BE2C (cell line): ENCODE results near the gene NDUFB6.

ENCODE experiments used
- DNase-seq: peaks from one replicate; pipeline ENCODE4 v3.0.0-alpha.2; 2020
- H3K27me3 ChIP-seq: fragments of 250-450 bp; sonication (Bioruptor Pico); 2 replicates; pipeline ENCODE4 v1.5.1; 2020; ENCODE audit warnings: mild to moderate bottlenecking
- H3K36me3 ChIP-seq: fragments of 250-450 bp; sonication (Bioruptor Pico); 2 replicates; pipeline ENCODE4 v1.5.1; 2020; ENCODE audit warnings: mild to moderate bottlenecking
- H3K4me1 ChIP-seq: fragments of 250-450 bp; sonication (Bioruptor Pico); 2 replicates; pipeline ENCODE4 v1.5.1; 2020
- H3K4me3 ChIP-seq: 2 replicates; pipeline ENCODE4 v1.5.1; 2011; ENCODE audit warnings: low read depth, low read length
- H3K9me3 ChIP-seq: fragments of 250-450 bp; sonication (Bioruptor Pico); 2 replicates; pipeline ENCODE4 v1.5.1; 2020
- CTCF ChIP-seq: IDR thresholded peaks from 2 replicates; pipeline ENCODE4 v1.5.1; 2012; ENCODE audit warnings: mild to moderate bottlenecking, low read depth, low read length

NDUFB6 gene

GRCh38 chr9:32558408-32558934 lies 14.5 kb downstream of the NDUFB6 start:
- H3K36me3 ChIP-seq = no peaks in the 10 kb centered on the region
- no peak for DNase-seq
- no peak overlapping the region for H3K4me3 ChIP-seq
- no peak for TF ChIP-seq CTCF
- H3K27me3 ChIP-seq = no peaks in the 10 kb centered on the region
- 0 out of 2 replicates have a peak, but pooled peaks cover 4% of the 10 kb centered on the region for H3K4me1 ChIP-seq
- no peaks in the 10 kb centered on the region for H3K9me3 ChIP-seq

GRCh38 chr9:32554591-32554990 lies 18.4 kb downstream of the NDUFB6 start:
- no peaks in the 10 kb centered on the region for H3K27me3 ChIP-seq
- H3K4me3 ChIP-seq = no peak overlapping the region
- no peak for DNase-seq
- no peaks in the 10 kb centered on the region for H3K4me1 ChIP-seq
- H3K36me3 ChIP-seq = no peaks in the 10 kb centered on the region
- no peaks in the 10 kb centered on the region for H3K9me3 ChIP-seq
- no peak for TF ChIP-seq CTCF

- H3K9me3 ChIP-seq = no peaks in the 10 kb centered on the region
- H3K36me3 ChIP-seq = no peaks in the 10 kb centered on the region
- TF ChIP-seq CTCF = no peak
- H3K4me1 ChIP-seq = no peaks in the 10 kb centered on the region
- no peak overlapping the region for H3K4me3 ChIP-seq
- no peak for DNase-seq
- no peaks in the 10 kb centered on the region for H3K27me3 ChIP-seq
Measured at GRCh38 chr9:32554107-32554506, 18.9 kb downstream of the NDUFB6 start.

GRCh38 chr9:32552172-32552872 lies 20.6 kb downstream of the NDUFB6 start, which contains the start of the genes SMIM27 and TOPORS:
Gene SMIM27, plus strand, starts transcription at chr9:32552327. Its CDS starts 108 bp downstream, at chr9:32552435.
Gene TOPORS, minus strand, starts transcription at chr9:32552586. Its CDS starts 150 bp downstream, at chr9:32552436.
- no peaks in the 10 kb centered on the region for H3K4me1 ChIP-seq
- H3K9me3 ChIP-seq = no peaks in the 10 kb centered on the region
- TF ChIP-seq CTCF = no peak
- peak within 1 kb of the TSS; percentile 88 for H3K4me3 ChIP-seq
- DNase-seq = peak; percentile 91
- no peaks in the 10 kb centered on the region for H3K36me3 ChIP-seq
- H3K27me3 ChIP-seq = no peaks in the 10 kb centered on the region

GRCh38 chr9:32551276-32552051 lies 21.5 kb downstream of the NDUFB6 start:
- Histone ChIP-seq H3K4me3 (peak overlapping the region; percentile 88), H3K4me1 (no peaks in the 10 kb centered on the region), H3K36me3 (no peaks in the 10 kb centered on the region), H3K9me3 (no peaks in the 10 kb centered on the region), H3K27me3 (no peaks in the 10 kb centered on the region)
- TF ChIP-seq CTCF = no peak
- peak; percentile 34 for DNase-seq
